H4 (cell line): ENCODE data around the gene GET3. TPM values are rescaled to one million over a fixed set of nuclear protein-coding genes. Genes with fewer than 3 reads are reported as not detected.
"Not testable (repeated sequence)": the region's sequence is repeated elsewhere in the genome, so short reads cannot be mapped to it uniquely, and the experiment has no call there.

Experiments
- DNase-seq: peaks from one replicate; pipeline ENCODE4 v3.0.0-alpha.2; 2015; ENCODE audit warnings: low spot score
- total RNA-seq: library from RNA; depleted of rRNA; stranded (reverse); fragments of >200 nt; shearing (Covaris generic); gene quantifications from 2 replicates; pipeline ENCODE4 v1.2.3, GENCODE V29; 2014; rRNA removed

Gene GET3
- total RNA-seq, result 85.4 and 94.4 TPM in 2 replicates

DNA sequence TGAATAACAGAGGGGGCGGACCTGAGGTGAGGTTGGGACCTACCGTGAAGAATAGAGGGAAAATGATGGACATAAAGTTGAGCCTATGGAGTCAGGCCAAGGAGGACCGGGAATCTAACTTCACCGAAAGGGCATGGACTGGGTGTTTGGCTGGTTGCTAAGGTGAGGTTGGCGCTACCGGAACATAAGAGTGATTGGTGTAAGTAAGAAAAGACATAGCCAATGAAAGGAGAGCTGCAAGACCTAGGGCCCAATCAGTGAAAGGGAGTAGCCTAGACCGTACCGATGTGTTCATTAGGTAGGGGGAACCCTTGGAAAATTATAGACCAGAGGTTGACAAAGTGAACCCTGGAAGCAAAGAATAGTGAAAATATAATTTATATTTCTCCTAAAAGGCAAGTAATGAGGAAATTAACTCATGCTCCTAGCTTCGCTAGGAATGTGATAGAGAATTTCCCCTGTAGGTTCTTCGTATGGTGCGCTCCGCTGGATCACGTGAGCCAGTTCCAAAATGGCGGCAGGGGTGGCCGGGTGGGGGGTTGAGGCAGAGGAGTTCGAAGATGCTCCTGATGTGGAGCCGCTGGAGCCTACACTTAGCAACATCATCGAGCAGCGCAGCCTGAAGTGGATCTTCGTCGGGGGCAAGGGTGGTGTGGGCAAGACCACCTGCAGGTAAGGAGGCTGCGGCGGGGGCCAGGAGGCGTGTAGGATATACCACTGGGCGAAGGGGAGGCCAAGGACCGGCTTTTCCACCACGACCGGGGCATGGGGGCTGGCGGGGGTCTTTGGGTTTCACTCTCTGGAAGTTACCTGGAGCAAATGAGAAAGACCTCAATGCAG, at the start of gene GET3:
Gene GET3, plus strand, starts transcription at position 503 of the 840 bp plus-strand sequence. Its CDS starts 9 bp downstream, at position 512.
- peak; percentile 100 for DNase-seq

DNA sequence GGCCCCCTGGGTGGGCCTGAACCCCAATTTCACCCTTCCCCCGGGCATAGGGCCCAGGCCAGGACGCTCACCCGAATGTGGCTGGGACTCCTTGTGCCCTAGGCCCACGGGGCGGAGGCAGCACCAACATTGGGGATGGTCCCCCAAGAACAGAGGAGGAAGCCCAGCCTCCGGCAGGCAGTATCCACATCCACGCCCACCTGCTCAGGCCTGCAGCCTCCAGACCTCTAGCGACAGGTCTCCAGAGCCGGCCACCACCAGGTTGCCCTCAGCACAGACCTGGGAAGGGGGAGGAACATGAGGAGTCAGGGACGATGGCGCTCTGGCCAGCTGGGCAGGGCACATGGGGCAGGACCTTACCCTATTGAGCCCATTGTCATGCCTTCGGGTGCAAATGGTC, 48.3 kb upstream of the GET3 start:
- DNase-seq, result no peak

DNA sequence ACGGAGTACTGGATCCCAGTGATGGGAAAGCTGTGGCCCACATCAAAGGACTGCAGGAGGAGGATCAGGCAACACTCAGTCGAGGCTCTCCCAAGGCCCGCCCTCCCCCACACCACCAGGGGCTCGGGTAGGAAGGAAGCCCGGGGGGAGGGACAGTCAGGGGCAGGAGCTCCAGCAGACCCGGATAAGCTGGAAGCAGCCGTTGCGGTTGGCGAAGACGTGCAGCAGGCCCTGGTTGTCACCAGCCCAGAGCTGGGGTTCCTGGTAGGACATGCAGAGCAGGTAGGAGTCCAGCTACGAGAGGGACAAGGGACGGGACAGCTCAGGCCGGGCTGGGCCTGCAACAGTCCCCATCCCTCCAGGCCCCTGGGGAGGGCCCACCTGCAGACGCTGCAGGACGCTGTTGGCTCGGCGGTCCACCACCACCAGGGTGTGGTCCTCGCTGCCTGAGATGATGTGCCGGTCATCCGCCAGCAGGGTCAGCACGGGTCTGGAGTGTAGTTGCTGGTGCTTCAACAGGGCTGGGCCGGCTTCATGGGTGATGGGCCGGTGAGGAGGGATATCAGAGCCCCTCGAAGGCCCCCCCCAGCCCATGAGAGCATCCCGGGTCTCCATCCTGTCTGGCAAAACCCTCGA, 47.6 kb upstream of the GET3 start:
- DNase-seq, result no peak

DNA sequence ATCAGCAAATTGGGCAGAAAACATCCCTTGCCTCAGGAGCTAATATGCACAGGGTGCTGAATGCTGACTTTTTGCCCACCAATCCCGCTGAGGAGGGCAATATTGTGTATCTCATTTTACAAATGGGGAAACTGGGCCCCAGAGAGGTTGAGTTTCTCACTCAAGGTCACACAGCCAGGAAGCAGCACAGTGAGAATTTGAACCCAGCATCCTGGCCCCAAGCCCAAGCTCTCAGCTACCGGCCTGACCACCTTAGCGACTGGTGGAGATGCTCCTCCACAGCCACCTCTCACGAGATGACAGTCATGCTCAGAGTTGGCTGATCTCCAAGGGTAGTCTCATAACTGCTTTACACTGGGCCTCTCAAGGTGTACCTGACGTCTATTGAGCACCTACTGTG, 44.3 kb upstream of the GET3 start:
- no peak for DNase-seq

DNA sequence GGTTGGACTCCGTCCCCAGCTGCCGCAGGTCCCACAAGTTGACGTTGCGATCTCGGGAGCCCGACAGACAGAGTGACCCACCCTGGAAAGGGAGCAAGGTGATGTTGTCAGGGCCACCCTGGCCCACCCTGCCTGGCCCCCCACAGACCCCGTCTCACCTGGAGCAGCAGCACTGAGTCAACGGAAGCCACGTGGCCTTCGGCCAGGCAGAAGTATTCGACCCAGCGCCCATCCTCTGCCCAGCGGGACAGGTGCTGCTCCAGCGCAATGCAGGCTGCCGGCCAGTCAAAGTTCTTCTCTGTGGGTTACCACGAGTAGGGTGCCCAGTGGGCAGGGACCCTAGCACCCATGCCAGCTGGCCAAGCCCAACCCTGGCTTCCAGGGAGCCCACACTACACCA, 42.7 kb upstream of the GET3 start:
- DNase-seq, result no peak

DNA sequence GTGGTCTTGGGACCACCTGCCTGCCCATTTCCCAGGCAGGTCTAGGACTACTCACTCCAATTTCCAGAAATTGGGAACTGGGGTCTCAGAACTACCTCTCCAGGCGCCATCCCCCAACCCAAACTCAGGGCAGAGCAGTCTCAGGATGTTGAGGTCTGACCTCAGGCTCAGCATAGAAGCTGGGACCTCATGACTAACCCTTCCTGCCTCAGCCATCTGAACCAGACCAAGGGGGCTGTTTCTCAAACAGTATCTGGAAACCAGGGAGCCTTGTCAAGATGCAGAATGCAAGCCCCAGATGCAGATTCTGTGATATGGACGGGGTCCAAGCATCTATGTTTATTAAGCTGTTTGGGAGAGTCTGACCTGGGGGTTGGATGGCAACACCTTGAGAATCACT, 42.2 kb upstream of the GET3 start:
- no peak for DNase-seq

DNA sequence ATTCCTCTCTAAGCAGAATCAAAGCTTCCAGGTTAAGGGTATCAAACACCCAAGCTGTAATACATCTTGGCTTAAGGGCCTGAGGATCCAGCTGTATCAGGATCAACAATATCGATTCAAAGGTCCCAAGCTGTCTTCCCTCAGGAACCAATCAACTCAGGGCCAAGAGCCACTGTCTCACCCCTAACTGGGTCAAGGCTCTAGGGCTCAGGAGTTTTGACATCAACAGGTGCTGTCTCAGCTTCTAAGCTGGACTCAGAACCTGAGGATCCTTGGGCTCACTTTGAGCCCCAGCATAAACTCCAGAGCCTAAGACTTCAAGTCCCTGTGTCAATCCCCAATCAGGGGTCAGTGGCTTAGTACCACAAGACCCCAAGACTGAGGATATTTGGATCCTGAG, 41.8 kb upstream of the GET3 start:
- DNase-seq, result no peak

DNA sequence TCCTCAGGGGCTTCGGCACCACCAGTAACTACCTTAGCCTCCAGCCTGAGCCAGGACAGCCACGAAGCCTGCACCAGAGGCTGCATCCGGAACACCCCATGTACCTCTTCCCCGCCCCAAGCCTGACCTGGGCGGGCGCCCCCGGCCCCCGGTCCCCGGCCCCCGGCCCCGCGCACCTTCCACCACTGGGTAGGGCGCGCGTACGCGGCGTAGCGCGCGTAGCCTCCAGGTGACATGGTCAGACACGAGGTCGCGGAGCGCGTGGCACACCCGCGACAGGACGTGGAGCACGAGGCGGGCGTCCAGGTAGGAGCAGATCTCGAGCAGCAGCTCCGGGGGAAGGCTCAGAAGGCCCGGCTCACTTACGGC, 41.3 kb upstream of the GET3 start:
- DNase-seq, result no peak

DNA sequence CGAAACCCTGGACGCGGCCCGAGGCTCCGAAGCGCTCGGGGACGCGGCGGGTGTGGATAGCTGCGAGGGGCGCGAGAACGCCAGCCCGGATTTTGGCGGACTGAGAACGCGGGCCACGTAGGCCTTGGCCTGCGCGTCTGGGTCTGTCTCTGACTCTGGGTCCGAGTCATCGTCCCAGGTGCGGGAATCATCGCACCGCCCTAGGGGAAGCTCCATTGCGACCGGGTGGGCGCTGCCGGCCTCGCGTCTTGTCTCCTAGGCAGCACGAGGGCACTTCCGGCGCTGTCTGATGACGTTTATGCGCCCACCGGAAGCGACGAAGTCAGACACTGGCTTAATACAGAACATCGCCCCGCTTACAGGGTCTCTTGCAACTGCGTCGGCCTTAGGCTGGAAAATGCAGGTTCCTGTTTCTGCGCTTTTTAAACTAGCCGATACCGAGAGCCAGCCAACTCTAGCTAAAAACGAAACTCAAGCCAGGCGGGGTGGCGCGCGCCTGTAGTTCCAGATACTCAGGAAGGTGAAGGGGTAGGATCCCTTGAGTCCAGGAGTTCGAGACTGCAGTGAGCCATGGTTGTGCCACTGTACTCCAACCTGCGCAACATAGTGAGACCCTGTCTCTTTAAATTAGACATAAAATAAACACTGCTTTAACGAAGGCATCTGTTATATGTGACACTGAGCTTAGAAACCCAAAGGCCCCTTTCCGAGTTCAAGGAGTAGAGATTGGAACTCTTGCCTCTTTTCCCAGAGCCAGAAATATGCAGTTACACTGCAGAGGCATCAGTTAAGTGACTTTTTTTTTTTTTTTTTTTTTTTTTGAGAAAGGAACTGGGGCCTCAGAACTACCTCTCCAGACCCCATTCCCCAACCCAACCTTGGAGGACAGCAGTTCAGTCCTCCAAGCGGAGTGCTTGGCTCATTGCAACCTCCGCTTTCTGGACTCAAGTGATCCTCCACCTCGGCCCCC, 40.6 kb upstream of the GET3 start, which contains the start of gene FBXW9:
Gene FBXW9, minus strand, starts transcription at position 266 of the 970 bp plus-strand sequence. Its CDS starts 50 bp downstream, at position 216.
- DNase-seq, result peak; percentile 90

DNA sequence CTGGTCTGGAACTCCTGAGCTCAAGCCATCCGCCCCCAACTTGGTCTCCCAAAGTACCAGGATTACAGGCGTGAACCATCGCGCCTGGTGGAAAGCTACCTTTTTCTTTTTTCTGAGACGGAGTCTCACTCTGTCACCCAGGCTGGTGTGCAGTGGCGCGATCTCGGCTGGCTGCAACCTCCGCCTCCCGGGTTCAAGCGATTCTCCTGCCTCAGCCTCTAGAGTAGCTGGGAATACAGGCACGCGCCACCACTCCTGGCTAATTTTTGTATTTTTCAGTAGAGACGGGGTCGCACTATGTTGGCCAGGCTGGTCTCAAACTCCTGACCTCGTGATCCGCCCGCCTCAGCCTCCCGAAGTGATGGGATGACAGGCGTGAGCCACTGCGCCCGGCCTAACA, 39.9 kb upstream of the GET3 start:
- not testable (repeated sequence) for DNase-seq

DNA sequence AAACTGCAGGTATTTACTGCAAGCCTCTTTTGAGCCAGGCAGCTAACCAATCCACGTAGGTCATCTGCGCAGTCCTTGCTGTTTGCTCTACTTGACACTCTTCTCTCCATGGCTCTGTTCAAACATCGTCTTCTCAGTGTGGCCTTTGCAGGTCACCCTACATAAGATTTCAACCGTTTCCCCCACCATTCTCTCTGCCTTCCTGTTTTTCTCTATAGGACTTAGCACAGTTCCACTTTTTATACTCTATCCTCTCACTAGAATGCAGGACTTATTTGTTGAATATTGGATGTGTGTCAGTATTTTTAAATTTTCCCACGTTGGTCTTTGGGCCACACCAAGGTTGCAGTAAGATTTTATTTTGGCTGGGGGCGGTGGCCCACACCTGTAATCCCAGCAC, 39.2 kb upstream of the GET3 start:
- DNase-seq, result no peak

DNA sequence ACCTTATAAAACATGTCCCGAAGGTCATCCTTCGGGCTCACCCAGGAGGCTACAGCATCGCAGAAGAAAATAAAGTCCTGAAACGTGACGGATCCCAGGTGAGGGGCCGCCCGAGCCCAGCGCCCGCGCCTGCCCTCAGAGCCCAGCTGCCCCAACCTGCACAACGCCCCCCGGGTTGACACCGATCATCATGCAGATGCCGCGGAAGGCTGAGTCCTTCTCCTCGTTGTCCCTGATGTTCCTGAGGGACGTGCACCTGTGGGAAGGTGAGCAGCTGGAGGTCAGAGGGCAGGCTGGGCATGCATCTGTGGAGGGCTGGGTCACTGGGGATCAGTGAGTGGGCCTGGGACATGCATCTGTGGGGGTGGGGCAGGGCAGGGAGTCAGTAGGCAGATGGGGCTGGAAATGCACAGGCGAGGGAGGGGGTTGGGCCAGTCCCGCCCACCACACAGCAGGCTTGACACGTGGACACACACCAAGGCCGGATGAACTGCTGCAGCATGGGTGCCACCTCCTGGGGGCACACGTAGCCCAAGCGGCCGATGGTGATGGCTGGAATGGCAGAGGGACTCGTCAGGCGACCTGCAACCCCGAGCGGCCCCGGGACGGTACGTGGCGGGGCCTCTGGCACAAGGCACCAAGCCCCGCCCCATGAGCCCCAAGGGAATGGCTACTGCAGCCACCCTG, 35.6 kb upstream of the GET3 start:
- no peak for DNase-seq

DNA sequence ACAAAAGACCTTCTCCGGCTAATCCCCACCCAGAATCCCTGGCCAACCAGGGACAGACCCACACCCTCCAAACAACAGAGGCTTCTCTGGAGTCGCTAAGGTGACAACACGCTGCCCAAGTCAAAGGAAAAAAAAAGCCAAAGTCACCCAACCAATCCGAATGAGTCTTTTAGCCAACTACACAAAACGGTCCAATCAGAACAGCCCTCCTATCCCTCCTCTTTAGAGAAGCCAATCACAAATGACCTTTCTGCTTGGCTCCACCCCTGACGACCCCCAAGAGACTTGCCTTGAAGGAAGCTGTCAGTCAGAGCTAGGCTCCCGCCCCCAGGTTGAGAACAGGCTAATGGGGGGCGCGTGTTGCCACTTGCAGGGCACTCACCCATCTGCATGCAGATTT, 34.3 kb upstream of the GET3 start:
- no peak for DNase-seq

DNA sequence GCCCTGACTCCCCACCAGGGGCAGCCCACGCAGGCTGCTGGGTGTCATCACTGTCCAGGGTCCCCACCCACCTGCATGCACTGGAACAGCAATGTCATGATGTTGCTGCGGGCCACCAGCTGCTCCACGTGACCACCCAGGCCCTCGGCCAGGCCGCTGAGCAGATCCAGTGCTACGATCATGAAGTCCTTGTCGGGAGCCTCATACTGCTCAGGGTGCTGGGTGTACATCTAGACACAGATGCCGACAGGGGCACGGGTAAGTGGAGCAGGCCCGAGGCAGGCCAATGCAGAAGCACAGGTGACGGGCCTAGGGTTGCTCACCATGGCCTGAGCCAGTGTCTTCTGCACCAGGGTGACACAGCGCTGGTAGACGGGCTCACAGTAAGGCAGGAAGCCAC, 32.1 kb upstream of the GET3 start:
- no peak for DNase-seq

DNA sequence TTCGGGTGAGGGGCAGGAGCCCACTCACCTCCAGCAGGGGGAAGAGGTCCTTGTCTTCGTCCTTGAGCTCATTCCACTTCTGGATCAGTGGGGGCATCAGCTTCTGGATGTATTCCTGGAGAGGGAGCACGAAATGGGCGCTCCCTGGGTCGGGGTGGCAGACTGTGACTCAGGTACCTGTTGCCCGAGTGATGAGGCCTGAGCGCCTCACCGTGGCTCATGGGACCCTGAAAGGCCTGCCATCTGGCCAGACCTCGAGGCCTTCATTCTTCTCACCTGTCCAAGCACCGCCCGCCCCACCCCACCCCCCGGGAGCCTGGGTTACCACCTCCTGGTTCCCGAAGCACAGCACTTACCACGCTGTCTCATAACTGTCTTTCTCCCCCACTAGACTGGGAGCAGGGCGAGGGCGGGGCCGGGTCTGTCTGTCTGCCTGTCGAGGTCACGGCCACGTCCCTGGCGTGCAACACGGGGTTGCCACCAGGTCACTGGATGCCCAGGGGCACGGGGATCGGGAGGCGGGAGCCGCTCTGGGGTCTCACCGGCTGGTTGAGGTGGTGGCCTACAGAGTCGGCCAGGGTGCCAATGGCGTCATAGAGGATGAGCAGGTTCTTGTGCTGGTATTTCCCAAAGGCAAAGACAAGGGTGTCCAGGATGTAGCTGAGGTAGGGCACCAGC, 31.5 kb upstream of the GET3 start:
- DNase-seq, result no peak

DNA sequence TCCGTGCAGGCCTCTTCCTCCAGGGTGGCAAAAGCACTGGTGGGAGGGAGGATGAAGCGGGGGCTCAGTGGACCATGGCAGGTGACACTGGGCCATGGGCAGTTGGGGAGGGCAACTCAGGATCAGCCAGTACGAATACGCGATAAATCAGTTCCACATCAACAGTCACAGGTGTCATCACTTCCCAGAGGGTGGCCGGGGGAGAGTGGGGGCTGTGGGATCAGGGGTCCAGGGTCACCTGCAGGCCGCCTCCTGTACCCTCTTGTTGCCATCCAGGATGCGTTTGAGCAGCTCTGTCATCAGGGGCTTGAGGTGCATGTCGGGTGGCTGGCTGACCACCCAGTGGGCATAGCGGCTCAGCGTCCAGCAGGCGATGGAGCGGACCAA, 31.0 kb upstream of the GET3 start:
- DNase-seq, result no peak

DNA sequence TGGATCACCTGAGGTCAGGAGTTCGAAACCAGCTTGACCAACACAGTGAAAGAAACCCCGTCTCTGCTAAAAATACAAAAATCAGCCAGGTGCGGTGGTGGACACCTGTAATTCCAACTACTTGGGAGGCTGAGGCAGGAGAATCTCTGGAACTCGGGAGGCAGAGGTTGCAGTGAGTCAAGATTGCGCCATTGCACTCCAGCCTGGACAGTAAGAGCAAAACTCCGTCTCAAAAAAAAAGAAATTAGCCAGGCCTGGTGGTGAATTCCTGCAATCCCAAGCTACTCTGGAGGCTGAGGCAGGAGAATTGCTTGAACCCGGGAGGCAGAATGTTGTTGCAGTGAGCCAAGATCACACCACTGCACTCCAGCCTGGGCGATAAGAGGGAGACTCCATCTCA, 28.7 kb upstream of the GET3 start:
- no peak for DNase-seq

DNA sequence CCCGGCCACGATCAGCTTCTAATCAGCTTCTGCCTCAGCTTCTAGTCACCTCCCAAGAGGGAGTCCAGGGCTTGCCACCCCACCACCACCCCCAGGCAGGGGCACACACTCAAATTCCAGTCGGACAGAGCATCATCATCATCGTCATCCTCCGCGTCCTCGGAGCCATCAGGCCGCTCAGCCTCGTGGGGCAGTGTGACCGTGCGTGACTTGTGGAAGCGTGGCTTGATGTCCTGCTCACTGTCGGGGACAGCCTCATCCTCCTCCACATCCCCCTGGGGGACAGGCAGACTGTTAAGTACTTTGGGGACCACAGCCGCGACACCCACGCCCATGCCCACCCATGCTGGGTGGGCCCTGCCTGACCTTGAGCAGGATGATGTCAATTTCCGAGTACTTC, 26.1 kb upstream of the GET3 start:
- DNase-seq, result no peak

DNA sequence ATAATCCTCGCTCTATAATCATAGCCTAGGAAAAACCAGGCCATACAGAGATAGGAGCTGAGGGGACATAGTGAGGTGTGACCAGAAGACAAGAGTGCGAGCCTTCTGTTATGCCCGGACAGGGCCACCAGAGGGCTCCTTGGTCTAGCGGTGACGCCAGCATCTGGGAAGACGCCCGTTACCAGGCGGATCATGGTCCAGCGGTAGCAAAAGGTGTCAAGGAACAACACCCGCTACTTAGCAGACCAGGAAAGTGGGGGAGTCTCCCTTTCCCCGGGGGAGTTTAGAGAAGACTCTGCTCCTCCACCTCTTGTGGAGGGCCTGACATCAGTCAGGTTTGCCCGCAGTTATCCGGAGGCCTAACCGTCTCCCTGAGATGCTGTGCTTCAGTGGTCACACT, 25.2 kb upstream of the GET3 start:
- DNase-seq, result not testable (repeated sequence)

DNA sequence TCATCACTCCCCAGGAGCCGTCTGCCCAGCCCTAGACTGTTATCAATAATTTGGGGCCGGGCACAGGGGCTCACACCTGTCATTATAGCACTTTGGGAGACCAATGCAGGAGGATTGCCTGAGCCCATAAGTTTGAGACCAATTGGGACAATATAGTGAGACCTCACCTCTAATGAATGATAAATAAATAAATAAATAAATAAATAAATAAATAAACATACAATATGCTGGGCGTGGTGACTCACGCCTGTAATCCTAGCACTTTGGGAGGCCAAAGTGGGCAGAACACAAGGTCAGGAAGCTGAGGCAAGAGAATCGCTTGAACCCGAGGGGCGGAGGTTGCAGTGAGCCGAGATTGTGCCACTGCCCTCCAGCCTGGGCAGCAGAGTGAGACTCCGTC, 24.0 kb upstream of the GET3 start:
- DNase-seq, result not testable (repeated sequence)

DNA sequence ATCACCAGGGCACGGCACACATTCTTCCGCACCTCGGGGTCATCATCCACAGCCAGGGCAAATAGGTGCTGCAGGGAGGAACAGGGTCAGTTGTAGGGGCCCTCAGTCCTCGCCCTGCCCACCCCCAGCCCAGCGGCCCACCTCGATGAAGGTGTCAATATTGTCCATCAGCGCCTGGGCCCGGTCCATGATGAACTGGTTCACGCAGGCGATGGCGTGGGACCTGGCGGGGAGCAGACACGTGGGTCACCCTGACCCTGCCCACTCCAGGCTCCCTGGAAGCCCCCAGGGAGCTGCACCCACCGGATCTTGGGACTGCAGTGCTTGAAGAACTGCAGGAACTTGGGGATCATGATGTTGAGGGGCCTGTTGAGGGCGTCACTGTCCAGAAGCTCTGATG, 22.2 kb upstream of the GET3 start:
- DNase-seq, result no peak
